Esophagus squamous epithelium (tissue), 5 donors: ENCODE data around the gene ITGB3BP. TPM values are rescaled to one million over a fixed set of nuclear protein-coding genes. Genes with fewer than 3 reads are reported as not detected.

Experiments used
- DNase-seq: peaks from one replicate; lab custom pipeline; 2025; lab: John Stamatoyannopoulos, UW
- H3K27ac ChIP-seq, 4 donors: fragments of 200-600 bp; sonication (generic); one replicate each; pipeline ENCODE4 v1.5.1; 2016 to 2019; ENCODE audit warnings: mild to moderate bottlenecking in 1 of 4
- H3K27me3 ChIP-seq, 4 donors: fragments of 200-600 bp; sonication (generic); 1 replicate in 3 of 4; 2 replicates in 1 of 4; pipeline versions ENCODE4 v1.5.1 to v1.6.0; 2017 to 2021; ENCODE audit warnings: antibody characterized with exemption in 1 of 4
- H3K36me3 ChIP-seq, 3 donors: fragments of 200-600 bp; sonication (generic); one replicate each; pipeline ENCODE4 v1.5.1; 2016 to 2019
- H3K4me1 ChIP-seq, 3 donors: fragments of 200-600 bp; sonication (generic); one replicate each; pipeline ENCODE4 v1.5.1; 2017 to 2019
- H3K4me3 ChIP-seq, 4 donors: fragments of 200-600 bp; sonication (generic); 1 replicate in 3 of 4; 2 replicates in 1 of 4; pipeline ENCODE4 v1.5.1; 2016 to 2019; ENCODE audit warnings: mild to moderate bottlenecking in 2 of 4, moderate library complexity in 1 of 4
- H3K9me3 ChIP-seq, 3 donors: fragments of 200-600 bp; sonication (generic); one replicate each; pipeline ENCODE4 v1.5.1; 2016 to 2019
- POLR2A ChIP-seq, 4 donors: fragments of 450-650 bp; IDR thresholded peaks; one replicate each; pipeline ENCODE4 v1.6.1; 2017; ENCODE audit warnings: antibody characterized with exemption in 4 of 4, mild to moderate bottlenecking in 4 of 4, moderate library complexity in 3 of 4
- WGBS, 2 donors: methylation state at CpG; one replicate each; pipeline ENCODE4 v1.1.5; 2018; 5-methylcytosine and 5-hydroxymethylcytosine counted together
- intact Hi-C: fragments of 100-400 bp; cut with DNase I; formaldehyde crosslinking; loops from one replicate; pipeline ENCODE4 v1.15.0; 2022
- total RNA-seq, 4 donors: library from RNA; depleted of rRNA; stranded (reverse); fragments of >200 nt; gene quantifications; one replicate each; pipeline ENCODE4 v1.1.0, GENCODE V29; 2016
- TF ChIP-seq, protein P1 (sequence below), 6 experiments: fragments of 450-650 bp in 4 of 6; fragments of 200-600 bp in 2 of 6; sonication (generic) in 2 of 6; IDR thresholded peaks; one replicate each; pipeline ENCODE4 v1.5.1; 2016 to 2019; ENCODE audit warnings: antibody characterized with exemption in 6 of 6, mild to moderate bottlenecking in 4 of 6, moderate library complexity in 4 of 6
- donor health status: DM: yes; HTN: yes; CAD: no.

ITGB3BP gene
- total RNA-seq, 4 donors from 2014 or later: 7.3 to 22.3 (median 12.7) TPM

- Histone ChIP-seq H3K36me3 (peaks cover 0 to 1% (median 0%) of the 10 kb centered on the region in 3 donors), H3K9me3 (no peaks in the 10 kb centered on the region), H3K27me3 (no peaks in the 10 kb centered on the region), H3K4me1 (no peaks in the 10 kb centered on the region), H3K27ac (no peak overlapping the region), H3K4me3 (no peak overlapping the region)
- DNase-seq: no peak
- TF ChIP-seq, protein P1, sequence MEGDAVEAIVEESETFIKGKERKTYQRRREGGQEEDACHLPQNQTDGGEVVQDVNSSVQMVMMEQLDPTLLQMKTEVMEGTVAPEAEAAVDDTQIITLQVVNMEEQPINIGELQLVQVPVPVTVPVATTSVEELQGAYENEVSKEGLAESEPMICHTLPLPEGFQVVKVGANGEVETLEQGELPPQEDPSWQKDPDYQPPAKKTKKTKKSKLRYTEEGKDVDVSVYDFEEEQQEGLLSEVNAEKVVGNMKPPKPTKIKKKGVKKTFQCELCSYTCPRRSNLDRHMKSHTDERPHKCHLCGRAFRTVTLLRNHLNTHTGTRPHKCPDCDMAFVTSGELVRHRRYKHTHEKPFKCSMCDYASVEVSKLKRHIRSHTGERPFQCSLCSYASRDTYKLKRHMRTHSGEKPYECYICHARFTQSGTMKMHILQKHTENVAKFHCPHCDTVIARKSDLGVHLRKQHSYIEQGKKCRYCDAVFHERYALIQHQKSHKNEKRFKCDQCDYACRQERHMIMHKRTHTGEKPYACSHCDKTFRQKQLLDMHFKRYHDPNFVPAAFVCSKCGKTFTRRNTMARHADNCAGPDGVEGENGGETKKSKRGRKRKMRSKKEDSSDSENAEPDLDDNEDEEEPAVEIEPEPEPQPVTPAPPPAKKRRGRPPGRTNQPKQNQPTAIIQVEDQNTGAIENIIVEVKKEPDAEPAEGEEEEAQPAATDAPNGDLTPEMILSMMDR (IDR thresholded peaks at IDR 0.05): no peak
- no peak for TF ChIP-seq POLR2A (IDR thresholded peaks at IDR 0.05)
- WGBS, 2 donors: 93 to 94% methylated on average over 2 of the region's 2 CpGs
- intact Hi-C loops: no loop called here
Observed at GRCh38 chr1:63559357-63559756, 36.3 kb upstream of the ITGB3BP start.

DNA sequence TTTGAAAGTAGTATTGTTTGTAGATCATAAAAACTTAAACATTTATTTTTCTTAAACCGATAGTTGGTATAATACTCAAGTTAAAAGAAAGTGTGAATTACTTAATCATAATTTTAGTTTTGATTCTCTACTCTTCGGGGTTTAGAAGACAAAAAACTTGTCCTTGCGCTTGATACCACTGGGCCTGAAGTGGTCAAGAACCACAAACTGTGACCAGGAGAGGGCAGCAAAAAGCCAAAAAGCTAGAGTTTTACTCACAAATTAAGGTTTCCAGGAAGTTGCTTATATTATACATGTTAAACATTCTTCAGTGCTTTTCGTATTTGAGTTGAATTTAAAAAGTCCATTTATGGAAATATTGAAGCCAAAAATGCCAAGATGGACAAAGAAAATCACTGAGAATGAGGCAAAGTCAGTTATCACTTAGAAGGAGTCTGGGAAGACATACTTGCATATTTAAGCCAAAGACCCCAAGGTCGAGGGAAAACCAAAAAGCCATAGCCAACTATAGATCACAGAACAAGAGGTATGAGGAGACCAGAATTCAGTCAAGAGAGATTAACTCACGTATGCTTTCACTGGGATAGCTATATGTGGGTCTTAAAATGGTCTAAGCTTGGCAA, 34.5 kb upstream of the ITGB3BP start:
- intact Hi-C loops: no loop called here
- WGBS, 2 donors: 70 to 74% methylated on average over 6 of the region's 6 CpGs
- no peak overlapping the region for H3K4me3 ChIP-seq
- H3K36me3 ChIP-seq: peaks cover 0 to 11% (median 0%) of the 10 kb centered on the region in 3 donors
- DNase-seq: no peak
- no peak overlapping the region for H3K27ac ChIP-seq
- no peaks in the 10 kb centered on the region for H3K9me3 ChIP-seq
- no peaks in the 10 kb centered on the region for H3K4me1 ChIP-seq
- no peak for TF ChIP-seq POLR2A (IDR thresholded peaks at IDR 0.05)
- TF ChIP-seq, protein P1 (IDR thresholded peaks at IDR 0.05): peak in 4 of 6 experiments; percentile 11 to 41 (median 27)
- H3K27me3 ChIP-seq: no peaks in the 10 kb centered on the region

DNA sequence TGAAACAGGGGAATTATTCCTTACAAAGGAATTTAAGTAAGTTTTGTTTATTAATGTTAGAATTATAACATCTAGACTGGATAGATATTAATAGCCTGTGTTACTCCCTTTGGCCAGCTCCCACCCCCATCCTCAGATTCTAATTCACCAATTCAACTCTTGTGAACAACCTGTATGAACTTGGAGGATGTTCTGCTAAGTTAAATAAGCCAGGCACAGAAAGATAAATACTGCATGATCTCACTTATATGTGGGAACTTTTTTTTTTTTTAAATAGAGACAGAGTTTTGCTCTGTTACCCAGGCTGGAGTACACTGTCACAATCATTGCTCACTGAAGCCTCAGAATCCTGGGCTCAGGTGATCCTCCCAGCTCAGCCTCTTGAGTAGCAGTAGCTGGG, 32.5 kb upstream of the ITGB3BP start:
- Histone ChIP-seq H3K4me1 (no peaks in the 10 kb centered on the region), H3K36me3 (peaks cover 0 to 11% (median 4%) of the 10 kb centered on the region in 3 donors), H3K27me3 (no peaks in the 10 kb centered on the region), H3K27ac (no peak overlapping the region), H3K4me3 (no peak overlapping the region), H3K9me3 (no peaks in the 10 kb centered on the region)
- TF ChIP-seq, protein P1 (IDR thresholded peaks at IDR 0.05): no peak
- no peak for TF ChIP-seq POLR2A (IDR thresholded peaks at IDR 0.05)
- DNase-seq: no peak
- intact Hi-C loops: no loop called here

DNA sequence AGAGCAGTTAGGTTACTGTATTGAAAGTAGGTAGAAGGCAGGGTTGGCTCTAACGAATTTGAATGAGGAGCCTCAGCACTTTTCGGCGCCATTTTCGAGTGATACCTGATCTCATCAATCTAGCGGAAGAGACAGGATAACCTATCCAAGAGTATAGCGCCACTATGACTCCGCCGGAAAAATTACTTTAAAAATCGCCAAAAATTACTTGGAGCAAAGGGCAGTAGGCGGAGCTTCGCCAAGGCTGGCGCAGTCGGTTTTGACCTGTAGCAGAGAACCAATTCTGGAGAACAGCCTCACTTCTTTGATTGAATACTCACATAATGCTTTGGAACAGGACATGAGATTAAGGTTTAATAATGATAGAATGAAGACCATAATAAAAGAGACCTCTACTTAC, 25.9 kb upstream of the ITGB3BP start:
- intact Hi-C loops: no loop called here
- H3K9me3 ChIP-seq: no peaks in the 10 kb centered on the region
- DNase-seq: no peak
- peaks cover 0 to 18% (median 4%) of the 10 kb centered on the region in 3 donors for H3K4me1 ChIP-seq
- TF ChIP-seq, protein P1 (IDR thresholded peaks at IDR 0.05): no peak
- no peak for TF ChIP-seq POLR2A (IDR thresholded peaks at IDR 0.05)
- no peak overlapping the region for H3K27ac ChIP-seq
- H3K36me3 ChIP-seq: peaks cover 0 to 19% (median 4%) of the 10 kb centered on the region in 3 donors
- no peak overlapping the region for H3K4me3 ChIP-seq
- no peaks in the 10 kb centered on the region for H3K27me3 ChIP-seq
- WGBS, 2 donors: 90 to 93% methylated on average over 13 of the region's 13 CpGs

DNA sequence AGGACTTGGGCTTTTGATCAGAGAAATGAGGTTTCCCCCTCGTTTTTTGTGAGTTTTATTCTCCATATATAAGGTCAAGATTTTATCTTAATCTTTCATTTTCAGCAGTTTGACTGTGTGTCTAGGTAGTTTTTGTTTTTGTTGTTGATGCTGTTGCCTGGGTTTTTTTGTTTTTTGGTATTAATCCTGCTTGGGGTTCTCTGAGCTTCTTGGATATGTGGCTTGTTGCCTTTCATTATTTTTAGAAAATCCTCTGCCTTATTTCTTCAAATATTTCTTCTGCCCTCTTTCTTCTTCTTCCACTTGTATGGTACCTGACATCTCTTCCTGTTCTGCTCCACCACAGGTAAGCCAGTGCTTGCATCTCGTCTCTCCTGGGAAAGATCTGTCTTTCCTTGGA, 25.3 kb upstream of the ITGB3BP start:
- Histone ChIP-seq H3K27ac (peak overlapping the region in 3 of 4 donors; percentile 59 to 77 (median 66)), H3K36me3 (peaks cover 0 to 14% (median 4%) of the 10 kb centered on the region in 3 donors), H3K27me3 (no peaks in the 10 kb centered on the region), H3K9me3 (no peaks in the 10 kb centered on the region), H3K4me3 (no peak overlapping the region), H3K4me1 (peaks cover 0 to 18% (median 4%) of the 10 kb centered on the region in 3 donors)
- DNase-seq: no peak
- 73 to 77% methylated on average over 2 of the region's 2 CpGs for WGBS, 2 donors
- intact Hi-C loops: no loop called here
- no peak for TF ChIP-seq POLR2A (IDR thresholded peaks at IDR 0.05)
- TF ChIP-seq, protein P1 (IDR thresholded peaks at IDR 0.05): no peak
